Measurements from ENCODE around the gene STX16. TPM values are rescaled to one million over a fixed set of nuclear protein-coding genes. Genes with fewer than 3 reads are reported as not detected.

STX16 gene
- total RNA-seq, 1 experiment from 2014 or later, result 93.3 TPM

GRCh38 chr20:58619864-58620431 lies 31.1 kb upstream of the STX16 start:
- TF ChIP-seq CTCF (IDR thresholded peaks at IDR 0.05; ENCODE audit: unreplicated experiment), result no peak
- intact Hi-C loops (cut with micrococcal nuclease), result no loop called here
- Mint-ChIP-seq H3K9me3 (ENCODE audit: unreplicated experiment) (peaks cover 13% of the 10 kb centered on the region), H3K27ac (ENCODE audit: low read depth, unreplicated experiment) (no peak overlapping the region), H3K27me3 (ENCODE audit: insufficient read depth, unreplicated experiment) (no peaks in the 10 kb centered on the region), H3K36me3 (ENCODE audit: insufficient read depth, unreplicated experiment) (no peaks in the 10 kb centered on the region), H3K4me3 (ENCODE audit: unreplicated experiment) (no peak overlapping the region), H3K4me1 (ENCODE audit: insufficient read depth, unreplicated experiment) (no peaks in the 10 kb centered on the region)
- CTCF ChIA-PET, result interaction anchor here (1.3 kb wide), 1 partner anchor 11 kb away, joined by 3 read pairs; no protein-coding TSS in a partner anchor
- TSS peak; percentile 99 for BruUV-seq (replicated peaks)
- POLR2A ChIA-PET, result no interaction called here
- DNase-seq (ENCODE audit: unreplicated experiment), result no peak

- Mint-ChIP-seq H3K27ac (ENCODE audit: low read depth, unreplicated experiment) (no peak overlapping the region), H3K27me3 (ENCODE audit: insufficient read depth, unreplicated experiment) (no peaks in the 10 kb centered on the region), H3K4me3 (ENCODE audit: unreplicated experiment) (no peak overlapping the region), H3K9me3 (ENCODE audit: unreplicated experiment) (peaks cover 7% of the 10 kb centered on the region), H3K4me1 (ENCODE audit: insufficient read depth, unreplicated experiment) (peaks cover 7% of the 10 kb centered on the region), H3K36me3 (ENCODE audit: insufficient read depth, unreplicated experiment) (no peaks in the 10 kb centered on the region)
- TF ChIP-seq CTCF (IDR thresholded peaks at IDR 0.05; ENCODE audit: unreplicated experiment), result no peak
- no TSS peak for BruUV-seq (replicated peaks)
- POLR2A ChIA-PET, result interaction anchor here (1.4 kb wide), 1 partner anchor 29 kb away, joined by 3 read pairs; the partner anchor contains the start of gene STX16
- DNase-seq (ENCODE audit: unreplicated experiment), result no peak
- intact Hi-C loops (cut with micrococcal nuclease), result no loop called here
- CTCF ChIA-PET, result interaction anchor here (0.5 to 1.1 kb wide), 6 partner anchors 9 to 245 kb away, joined by 3 to 4 read pairs (median 3); partner anchors contain the start of gene STX16
These were observed 29.1 kb upstream of the STX16 start for GRCh38 chr20:58621906-58622548.

GRCh38 chr20:58622671-58623578 lies 28.2 kb upstream of the STX16 start:
- POLR2A ChIA-PET, result interaction anchor here (0.6 to 2.2 kb wide), 2 partner anchors 28 to 179 kb away, joined by 3 to 14 read pairs; partner anchors contain the start of gene STX16

More at GRCh38 chr20:58622671-58623578, 28.2 kb upstream of the STX16 start:
- Mint-ChIP-seq H3K4me3 (ENCODE audit: unreplicated experiment) (no peak overlapping the region), H3K4me1 (ENCODE audit: insufficient read depth, unreplicated experiment) (peaks cover 8% of the 10 kb centered on the region), H3K27ac (ENCODE audit: low read depth, unreplicated experiment) (no peak overlapping the region), H3K9me3 (ENCODE audit: unreplicated experiment) (no peaks in the 10 kb centered on the region), H3K36me3 (ENCODE audit: insufficient read depth, unreplicated experiment) (no peaks in the 10 kb centered on the region), H3K27me3 (ENCODE audit: insufficient read depth, unreplicated experiment) (no peaks in the 10 kb centered on the region)
- no TSS peak for BruUV-seq (replicated peaks)
- DNase-seq (ENCODE audit: unreplicated experiment), result no peak
- no peak for TF ChIP-seq CTCF (IDR thresholded peaks at IDR 0.05; ENCODE audit: unreplicated experiment)
- intact Hi-C loops (cut with micrococcal nuclease), result no loop called here
- CTCF ChIA-PET, result interaction anchor here (0.6 to 1.1 kb wide), 4 partner anchors 8 to 170 kb away, joined by 3 read pairs; partner anchors contain the start of gene STX16

Measured in MCF 10A (cell line).